ENCODE data around the gene DNAJC5. TPM values are rescaled to one million over a fixed set of nuclear protein-coding genes. Genes with fewer than 3 reads are reported as not detected.
"Not testable (repeated sequence)": the region's sequence is repeated elsewhere in the genome, so short reads cannot be mapped to it uniquely, and the experiment has no call there.

DNAJC5 gene
- polyA plus RNA-seq, 3 donors, result 19.0 to 22.9 (median 21.1) TPM

DNA sequence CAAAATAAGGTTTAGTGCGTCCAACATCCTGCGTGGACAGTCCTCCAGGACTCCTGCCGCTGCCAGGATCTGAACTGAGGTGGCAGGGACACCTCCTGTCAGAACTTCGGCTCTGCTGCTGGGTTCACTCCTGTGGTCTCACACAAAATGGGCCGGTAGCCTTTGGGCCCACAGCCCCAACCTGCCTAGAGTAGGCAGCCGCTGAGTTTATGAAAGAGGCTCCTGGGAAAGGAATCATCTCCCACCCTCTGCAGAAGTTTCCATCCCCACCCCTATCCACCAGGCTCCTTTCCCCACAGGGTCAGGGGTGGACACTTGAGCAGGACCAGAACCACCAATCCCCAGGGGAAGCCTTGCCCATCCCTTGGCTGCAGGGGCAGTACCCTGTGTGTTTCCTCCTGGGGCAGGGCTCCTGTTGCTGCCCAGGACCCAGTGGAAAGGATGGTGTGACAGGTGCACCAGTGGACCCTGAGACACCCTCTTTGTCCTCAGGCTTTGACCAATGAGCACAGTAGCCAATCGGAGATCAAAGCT, 35.7 kb upstream of the DNAJC5 start:
- H3K27ac ChIP-seq (ENCODE audit: low read depth, low read length), result no peak overlapping the region
- 38 to 47% (median 42%) methylated on average over 7 of the region's 7 CpGs for WGBS, 3 donors

DNA sequence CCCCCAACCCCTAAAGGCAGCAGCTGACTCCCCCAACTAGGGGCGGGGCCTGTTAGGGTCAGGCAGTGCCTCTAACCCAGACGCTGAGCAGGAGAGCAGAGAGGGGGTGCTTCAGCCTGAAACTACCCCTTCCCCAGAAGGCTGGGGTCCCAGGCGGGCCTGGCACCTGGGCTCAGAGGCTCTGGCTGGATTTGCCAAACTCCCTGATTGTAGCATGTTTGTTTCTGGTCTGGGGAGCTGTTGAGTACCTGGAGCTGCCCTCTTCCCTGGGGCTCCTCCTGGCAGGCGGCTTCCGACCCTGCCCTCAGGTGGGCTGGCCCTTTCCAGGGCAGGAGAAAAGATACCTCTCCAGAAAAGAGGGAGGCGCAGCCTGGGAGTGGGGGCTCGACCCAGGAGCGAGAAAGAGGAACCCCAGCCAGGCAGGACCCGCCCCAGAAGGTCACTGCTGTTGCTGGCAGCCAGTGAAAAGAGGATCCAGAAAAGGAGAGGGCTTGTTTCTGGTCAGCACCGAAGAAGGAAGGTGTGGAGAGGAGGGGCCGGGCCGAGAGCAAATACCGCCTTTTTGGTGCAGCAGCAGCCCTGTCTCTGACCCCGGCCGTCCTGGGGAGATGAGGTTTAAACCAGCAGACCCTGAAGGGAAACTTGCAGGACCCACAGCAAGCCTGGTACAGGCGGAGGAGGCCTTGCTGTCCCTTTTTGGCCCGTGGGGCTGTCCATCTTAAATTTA, 34.4 kb upstream of the DNAJC5 start:
- no peak overlapping the region for H3K27ac ChIP-seq (ENCODE audit: low read depth, low read length)
- WGBS, 3 donors, result 59 to 75% (median 64%) methylated on average over 16 to 17 of the region's 17 CpGs

DNA sequence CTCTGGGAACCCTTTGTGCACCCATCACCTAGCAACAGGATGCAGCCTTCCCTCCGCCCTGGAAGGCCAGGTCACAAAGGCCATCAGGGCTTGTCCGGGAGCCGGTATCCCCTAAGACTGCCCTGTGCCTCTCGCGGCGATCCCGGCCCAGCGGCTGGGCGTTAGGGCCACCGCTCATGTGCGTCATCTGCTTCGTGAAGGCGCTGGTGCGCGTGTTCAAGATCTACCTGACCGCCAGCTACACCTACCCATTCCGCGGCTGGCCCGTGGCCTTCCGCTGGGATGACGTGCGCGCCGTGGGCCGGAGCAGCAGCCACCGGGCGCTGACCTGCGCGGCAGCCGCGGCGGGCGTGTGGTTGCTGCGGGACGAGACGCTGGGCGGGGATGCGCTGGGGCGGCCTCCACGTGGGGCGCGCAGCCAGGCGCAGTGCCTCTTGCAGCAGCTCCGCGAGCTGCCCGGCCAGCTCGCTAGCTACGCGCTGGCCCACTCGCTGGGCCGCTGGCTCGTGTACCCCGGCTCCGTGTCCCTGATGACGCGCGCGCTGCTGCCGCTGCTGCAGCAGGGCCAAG, 33.5 kb upstream of the DNAJC5 start, which contains the start of gene ABHD16B:
Gene ABHD16B, plus strand, starts transcription at position 134 of the 570 bp plus-strand sequence. Its CDS starts 43 bp downstream, at position 177.
- WGBS, 3 donors, result 95 to 96% (median 96%) methylated on average over 40 to 59 of the region's 59 CpGs
- H3K27ac ChIP-seq (ENCODE audit: low read depth, low read length), result no peak within 1 kb of the TSS

DNA sequence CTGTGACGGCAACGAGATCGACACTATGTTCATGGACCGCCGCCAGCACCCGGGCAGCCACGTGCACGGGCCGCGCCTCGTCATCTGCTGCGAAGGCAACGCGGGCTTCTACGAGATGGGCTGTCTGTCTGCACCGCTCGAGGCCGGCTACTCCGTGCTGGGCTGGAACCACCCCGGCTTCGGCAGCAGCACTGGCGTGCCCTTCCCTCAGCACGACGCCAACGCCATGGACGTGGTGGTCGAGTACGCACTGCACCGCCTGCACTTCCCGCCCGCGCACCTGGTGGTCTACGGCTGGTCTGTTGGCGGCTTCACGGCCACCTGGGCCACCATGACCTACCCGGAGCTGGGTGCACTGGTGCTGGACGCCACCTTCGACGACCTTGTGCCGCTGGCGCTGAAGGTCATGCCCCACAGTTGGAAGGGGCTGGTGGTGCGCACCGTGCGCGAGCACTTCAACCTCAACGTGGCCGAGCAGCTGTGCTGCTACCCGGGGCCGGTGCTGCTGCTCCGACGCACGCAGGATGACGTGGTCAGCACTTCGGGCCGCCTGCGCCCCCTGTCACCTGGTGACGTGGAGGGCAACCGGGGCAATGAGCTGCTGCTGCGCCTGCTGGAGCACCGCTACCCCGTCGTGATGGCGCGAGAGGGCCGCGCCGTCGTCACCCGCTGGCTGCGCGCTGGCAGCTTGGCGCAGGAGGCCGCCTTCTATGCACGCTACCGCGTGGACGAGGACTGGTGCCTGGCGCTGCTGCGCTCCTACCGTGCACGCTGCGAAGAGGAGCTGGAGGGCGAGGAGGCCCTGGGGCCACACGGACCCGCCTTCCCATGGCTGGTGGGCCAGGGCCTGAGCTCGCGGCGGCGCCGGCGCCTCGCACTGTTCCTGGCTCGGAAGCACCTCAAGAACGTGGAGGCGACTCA, 32.7 kb upstream of the DNAJC5 start:
- 95 to 97% (median 96%) methylated on average over 87 to 95 of the region's 95 CpGs for WGBS, 3 donors
- no peak overlapping the region for H3K27ac ChIP-seq (ENCODE audit: low read depth, low read length)

DNA sequence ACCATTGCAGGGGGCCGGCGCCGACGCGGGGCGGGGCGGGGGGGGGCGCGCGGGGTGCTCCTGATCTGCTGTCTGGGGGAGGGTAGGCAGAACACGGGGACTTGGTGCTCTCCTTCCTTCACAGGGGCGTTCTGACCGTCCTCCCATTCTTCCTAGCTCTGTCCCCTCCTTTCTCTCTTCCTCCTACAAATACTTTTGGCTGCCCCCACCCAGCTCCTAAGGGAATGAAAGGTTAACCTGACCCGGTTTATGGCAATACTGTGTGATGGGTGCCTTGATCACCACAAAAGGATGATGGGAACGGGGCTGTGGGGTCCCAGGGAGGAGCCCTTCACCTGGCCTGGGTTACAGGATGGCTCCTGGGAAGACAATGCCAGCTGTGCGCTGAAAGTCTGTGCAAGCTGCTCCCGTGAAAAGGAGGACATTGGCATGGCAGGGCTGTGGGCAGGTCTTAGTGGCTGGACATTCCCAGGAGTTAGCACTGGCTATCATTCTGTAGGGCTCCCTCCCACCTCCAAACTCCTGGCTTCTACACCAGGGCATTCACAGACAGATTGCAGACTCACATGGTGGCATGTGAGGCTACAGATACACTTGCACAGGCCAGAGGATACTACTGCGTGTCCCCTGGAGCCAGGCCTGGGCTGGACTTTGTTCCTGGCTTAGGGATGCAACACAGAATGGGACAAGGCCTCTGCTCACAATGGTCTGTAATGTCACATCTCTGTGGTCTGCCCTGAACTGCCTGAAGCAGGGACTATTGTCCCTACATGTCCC, 31.7 kb upstream of the DNAJC5 start:
- H3K27ac ChIP-seq (ENCODE audit: low read depth, low read length), result peak overlapping the region; percentile 71
- 72 to 77% (median 72%) methylated on average over 16 to 18 of the region's 18 CpGs for WGBS, 3 donors

DNA sequence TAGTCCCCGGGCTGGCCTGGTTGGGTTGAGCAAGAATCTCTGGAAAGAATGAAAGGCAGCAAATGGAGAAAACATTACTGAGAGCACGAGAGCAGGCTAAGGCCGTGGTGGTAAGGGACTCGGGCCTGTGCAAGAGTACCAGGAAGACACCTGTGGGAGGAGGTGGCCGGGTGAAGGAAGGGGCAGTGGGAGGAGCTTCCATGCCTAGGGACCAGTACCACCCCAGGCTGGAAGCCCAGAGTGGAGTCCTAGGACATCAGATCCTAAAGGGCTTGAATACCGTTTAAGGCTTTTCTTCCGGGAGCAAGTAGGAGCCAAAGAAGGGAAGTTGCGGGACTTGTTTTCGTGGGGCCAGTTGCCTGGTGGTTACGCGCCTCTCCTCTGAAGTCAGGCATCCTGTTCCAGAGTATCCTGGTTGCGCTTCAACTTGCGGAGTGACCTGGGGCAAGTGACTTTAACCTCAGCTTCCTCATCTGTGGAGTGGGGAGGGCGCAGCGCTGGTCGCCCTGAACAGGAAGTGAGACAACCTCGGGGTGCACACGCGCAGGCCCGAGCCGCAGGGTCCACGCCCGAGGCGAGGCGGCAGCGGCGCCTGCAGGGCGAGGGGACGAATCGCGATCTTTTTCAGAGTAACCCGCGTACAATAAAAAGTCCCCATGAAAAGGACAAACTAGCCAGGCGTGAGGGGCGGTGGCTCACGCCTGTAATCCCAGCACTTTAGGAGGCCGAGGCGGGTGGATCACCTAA, 31.0 kb upstream of the DNAJC5 start:
- 2 to 3% (median 2%) methylated on average over 38 of the region's 38 CpGs for WGBS, 3 donors

DNA sequence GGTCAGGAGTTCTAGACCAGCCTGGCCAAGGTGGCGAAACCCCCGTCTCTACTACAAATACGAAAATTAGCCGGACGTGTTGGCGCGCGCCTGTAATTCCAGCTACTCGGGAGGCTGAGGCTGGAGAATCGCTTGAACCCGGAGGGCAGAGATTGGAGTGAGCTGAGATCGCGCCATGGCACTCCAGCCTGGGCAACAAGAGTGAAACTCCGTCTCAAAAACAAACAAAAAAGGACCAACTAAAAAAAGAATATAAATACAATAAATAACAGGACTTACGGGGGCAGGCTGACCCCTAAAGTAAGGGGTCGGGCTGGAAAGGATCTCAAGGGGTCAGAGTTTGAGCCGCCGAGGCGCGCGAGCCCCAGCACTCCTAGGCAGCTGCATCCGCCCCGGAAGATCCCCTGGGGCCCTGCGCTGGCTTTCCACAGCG, 30.4 kb upstream of the DNAJC5 start:
- 0 to 1% (median 0%) methylated on average over 25 of the region's 25 CpGs for WGBS, 3 donors
- H3K27ac ChIP-seq (ENCODE audit: low read depth, low read length), result no peak overlapping the region

More for the DNA sequence above, 31.0 kb upstream of the DNAJC5 start:
- H3K27ac ChIP-seq (ENCODE audit: low read depth, low read length), result peak overlapping the region; percentile 71

DNA sequence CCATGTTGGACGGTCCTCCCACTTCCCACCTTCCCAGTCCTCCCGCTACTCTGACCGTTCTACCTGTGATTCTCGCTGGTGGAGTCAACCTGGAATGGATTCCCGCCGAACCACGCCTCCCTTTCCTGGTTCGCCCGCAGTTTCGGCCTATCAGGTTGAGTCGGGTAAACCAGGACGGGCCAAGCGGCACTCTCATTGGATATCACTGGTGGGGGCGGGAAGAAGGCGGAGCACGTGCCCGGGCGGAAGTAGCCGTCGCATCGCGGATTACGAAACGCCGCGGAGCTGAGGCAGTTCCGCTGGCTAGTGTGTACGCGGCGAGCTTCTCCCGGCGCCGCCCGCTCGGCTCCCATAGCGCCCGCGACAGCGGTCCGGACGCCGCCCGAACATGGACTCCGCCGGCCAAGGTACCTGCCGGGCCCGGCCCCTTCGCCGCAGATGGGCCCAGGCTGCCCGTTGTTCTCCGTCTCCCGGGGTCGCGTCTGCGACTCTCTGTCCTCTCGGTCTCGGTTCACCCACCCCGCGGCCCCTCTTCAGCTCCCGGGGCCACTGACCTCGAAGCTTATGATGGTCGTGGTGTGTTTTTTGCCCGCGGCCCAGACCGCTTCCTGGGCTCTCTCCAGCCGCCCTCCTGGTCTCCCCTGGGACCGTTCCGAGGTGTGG, 29.8 kb upstream of the DNAJC5 start, which contains the start of gene TPD52L2:
Gene TPD52L2, plus strand, starts transcription at position 293 of the 663 bp plus-strand sequence. Its CDS starts 96 bp downstream, at position 389.
- WGBS, 3 donors, result 0% methylated on average over 63 to 68 of the region's 68 CpGs
- H3K27ac ChIP-seq (ENCODE audit: low read depth, low read length), result peak within 1 kb of the TSS; percentile 92

DNA sequence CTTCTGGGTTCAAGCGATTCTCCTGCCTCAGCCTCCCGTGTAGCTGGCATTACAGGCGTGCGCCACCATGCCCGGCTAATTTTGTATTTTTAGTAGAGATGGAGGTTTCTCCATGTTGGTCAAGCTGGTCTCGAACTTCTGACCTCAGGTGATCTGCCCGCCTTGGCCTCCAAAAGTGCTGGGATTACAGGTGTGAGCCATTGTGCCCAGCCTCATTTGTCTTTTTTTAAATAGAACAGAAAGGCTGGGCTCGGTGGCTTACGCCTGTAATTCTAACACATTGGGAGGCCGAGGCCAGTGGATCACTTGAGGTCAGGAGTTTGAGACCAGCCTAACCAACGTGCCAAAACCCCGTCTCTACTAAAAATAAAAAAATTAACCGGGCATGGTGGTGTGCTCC, 27.9 kb upstream of the DNAJC5 start:
- not testable (repeated sequence) for H3K27ac ChIP-seq (ENCODE audit: low read depth, low read length)
- 94 to 97% (median 95%) methylated on average over 13 of the region's 13 CpGs for WGBS, 3 donors

DNA sequence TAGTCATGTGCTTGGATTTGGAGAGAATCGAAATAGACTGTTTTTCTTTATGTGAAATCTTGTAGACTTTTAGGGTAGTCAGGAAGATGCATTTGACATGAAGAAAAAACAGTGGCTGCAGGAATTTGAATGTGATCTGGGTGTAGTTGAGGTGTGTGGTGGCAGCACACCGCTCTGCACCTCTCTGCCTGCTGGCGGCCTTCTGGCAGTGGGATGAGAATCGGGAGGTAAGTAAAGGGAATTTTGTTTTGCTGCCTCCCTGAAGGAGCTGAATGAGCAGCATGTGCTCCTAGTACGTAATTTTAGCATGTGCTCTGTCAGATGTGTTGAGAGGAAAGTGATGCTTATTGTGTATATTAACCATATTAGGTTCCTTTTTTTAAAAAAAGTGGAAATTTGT, 26.7 kb upstream of the DNAJC5 start:
- H3K27ac ChIP-seq (ENCODE audit: low read depth, low read length), result no peak overlapping the region
- 91 to 94% (median 93%) methylated on average over 5 of the region's 5 CpGs for WGBS, 3 donors

DNA sequence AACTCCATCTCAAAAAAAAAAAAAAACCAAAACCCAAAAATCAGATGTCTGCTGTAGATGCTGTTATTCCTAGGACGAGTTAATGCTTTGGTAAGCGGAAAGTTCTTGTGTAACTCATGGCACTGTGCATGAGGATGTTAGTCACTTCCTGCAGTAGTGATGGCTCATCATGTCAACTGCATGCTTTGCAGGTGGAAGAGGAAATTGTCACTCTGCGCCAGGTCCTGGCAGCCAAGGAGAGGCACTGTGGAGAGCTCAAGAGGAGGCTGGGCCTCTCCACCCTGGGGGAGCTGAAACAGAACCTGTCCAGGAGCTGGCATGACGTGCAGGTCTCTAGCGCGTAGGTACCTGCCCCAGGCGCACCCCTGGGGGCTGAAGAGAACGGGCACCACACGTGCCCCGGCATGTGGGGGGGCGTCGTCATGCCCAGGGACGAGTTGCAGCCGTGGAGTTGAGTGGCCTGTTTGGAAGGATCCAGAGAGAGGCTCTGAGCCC, 21.4 kb upstream of the DNAJC5 start:
- H3K27ac ChIP-seq (ENCODE audit: low read depth, low read length), result peak overlapping the region; percentile 51
- 56 to 90% (median 60%) methylated on average over 14 of the region's 14 CpGs for WGBS, 3 donors

DNA sequence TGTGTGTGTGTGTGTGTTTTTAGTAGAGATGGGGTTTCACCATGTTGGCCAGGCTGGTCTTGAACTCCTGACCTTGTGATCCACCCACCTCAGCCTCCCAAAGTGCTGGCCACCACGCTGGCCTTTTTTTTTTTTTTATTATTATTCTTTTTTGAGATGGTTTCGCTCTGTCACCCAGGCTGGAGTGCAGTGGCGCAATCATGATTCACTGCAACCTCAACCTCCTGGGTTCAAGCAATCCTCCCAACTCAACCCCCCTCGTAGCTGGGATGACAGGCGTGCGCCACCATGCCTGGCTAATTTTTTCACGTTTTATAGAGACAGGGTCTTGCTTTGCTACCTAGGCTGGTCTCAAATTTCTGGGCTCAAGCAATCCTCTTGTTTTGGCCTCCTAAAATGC, 20.7 kb upstream of the DNAJC5 start:
- not testable (repeated sequence) for H3K27ac ChIP-seq (ENCODE audit: low read depth, low read length)
- WGBS, 3 donors, result 67 to 90% (median 71%) methylated on average over 7 of the region's 7 CpGs

DNA sequence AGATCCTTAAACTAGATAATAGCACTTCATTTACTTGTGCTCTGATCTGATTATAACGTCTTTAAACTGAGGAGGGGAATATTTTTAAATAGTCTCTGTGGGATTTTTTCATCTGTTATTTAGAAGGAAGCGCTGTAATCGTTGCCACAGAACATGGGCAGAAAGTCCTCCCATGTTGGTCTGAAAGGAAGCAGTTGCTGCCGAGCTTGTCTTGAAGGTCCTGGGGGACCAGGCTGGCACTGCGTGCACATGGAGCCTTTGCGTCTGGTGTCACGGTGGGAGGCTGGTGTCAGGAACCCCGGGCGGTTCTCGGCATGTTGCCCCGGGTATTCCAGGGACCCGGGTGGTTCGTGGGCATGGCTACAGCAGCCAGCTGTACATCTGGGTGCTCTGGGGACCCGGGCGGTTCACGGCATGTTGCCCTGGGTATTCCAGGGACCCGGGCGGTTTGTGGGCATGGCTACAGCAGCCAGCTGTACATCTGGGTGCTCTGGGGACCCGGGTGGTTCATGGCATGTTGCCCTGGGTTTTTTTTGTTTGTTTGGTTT, 18.4 kb upstream of the DNAJC5 start:
- WGBS, 3 donors, result 82 to 89% (median 86%) methylated on average over 19 of the region's 19 CpGs
- H3K27ac ChIP-seq (ENCODE audit: low read depth, low read length), result no peak overlapping the region

DNA sequence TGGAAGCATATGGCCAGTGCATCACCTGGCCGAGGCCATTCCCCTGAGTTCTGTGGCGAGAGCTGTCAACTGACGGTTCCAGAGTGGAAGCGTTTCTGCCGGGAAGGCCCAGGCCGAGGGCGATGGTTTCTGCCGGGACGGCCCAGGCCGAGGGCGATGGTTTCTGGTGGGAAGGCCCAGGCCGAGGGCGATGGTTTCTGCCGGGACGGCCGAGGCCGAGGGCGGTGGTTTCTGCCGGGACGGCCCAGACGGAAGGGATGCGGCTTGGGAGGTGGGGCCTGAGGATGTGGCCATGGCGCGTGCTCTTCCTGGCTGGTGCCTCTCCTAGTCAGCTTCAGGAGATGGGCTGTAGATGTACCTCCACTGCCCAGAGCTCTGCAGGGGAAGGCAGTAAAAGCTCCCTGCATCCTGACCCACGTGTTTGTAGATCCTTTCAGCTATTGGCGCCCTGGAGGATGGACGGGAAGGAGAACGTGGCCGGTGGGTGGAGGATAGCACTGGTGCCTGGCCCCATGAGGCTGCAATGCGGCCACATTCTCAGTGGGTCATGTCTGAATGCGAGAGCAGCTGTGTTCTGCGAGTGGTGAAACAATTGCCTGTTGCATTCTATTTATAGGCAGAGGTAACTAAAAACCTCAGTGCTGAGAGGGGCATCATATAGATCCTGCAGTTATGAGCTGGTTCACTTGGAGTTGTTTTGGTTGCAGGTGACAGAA, 17.0 kb upstream of the DNAJC5 start:
- H3K27ac ChIP-seq (ENCODE audit: low read depth, low read length), result no peak overlapping the region
- WGBS, 3 donors, result 76 to 93% (median 84%) methylated on average over 32 of the region's 32 CpGs

DNA sequence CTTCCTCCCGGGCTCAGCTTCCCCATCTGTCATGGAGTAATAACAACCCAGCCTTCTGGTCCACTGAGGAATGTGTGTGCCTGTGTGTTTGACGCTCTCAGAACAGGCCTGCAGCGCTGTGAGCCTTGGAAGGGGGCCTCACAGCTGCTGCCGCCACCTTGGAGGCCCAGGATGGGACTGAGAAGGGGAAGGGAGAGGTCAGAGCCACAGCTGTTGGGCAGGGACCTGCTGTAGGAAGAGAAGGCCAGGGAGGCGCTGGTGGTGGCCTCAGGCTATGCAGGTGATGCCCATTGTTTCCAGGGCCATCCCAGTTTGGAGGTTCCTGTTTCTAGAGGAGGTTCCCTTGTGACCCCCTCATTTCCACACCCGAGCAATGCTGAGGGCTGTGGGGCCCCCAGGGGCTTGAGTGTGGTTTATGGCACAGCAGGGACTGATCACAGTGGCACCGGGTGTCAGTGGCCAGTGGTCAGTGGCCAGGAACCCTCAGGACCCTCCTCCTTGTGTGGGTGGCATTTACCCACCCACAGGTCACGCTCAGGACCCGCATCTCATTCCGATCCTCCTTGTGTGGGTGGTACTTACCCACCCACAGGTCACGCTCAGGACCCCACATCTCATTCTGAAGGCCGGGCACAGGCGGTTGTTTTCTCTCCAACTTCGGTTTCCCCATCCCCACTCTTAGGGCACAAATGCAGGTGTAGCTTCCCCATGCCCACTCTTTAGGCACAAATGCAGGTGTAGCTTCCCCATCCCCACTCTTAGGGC, 15.8 kb upstream of the DNAJC5 start:
- 90 to 95% (median 91%) methylated on average over 14 of the region's 14 CpGs for WGBS, 3 donors
- H3K27ac ChIP-seq (ENCODE audit: low read depth, low read length), result no peak overlapping the region

Measured in adipose tissue (tissue), 3 donors.